ENCODE data around the gene SLC30A5.
"Not testable (repeated sequence)": the region's sequence is repeated elsewhere in the genome, so short reads cannot be mapped to it uniquely, and the experiment has no call there.

The SLC30A5 gene

GRCh38 chr5:69092969-69093368 is 845 bp upstream of the SLC30A5 start:
- no peak for DNase-seq (ENCODE audit: low read depth, low spot score)
- H3K4me3 ChIP-seq (ENCODE audit: low read length): no peak overlapping the region

DNA sequence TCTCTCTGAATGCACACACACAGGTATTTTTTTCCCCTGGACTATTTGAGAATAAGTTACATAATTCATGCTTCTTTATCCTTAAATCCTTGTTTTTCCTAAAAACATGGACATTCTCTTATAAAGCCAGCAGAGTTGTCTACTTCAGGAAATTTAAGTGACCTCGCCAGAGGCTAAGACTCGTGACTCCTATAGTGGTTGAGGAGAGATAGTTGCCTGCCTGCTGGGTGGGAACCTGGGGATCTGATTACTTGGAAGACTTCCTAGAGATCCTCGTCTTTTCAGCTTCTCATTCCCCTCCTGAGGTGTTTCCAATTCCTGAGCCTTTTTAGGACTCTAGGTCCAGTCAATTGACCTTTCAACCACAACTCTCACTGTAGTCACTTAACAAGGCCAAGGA is 5.5 kb downstream of the SLC30A5 start:
- no peak overlapping the region for H3K4me3 ChIP-seq (ENCODE audit: low read length)
- no peak for DNase-seq (ENCODE audit: low read depth, low spot score)

GRCh38 chr5:69103521-69103920 is 9.7 kb downstream of the SLC30A5 start:
- no peak for DNase-seq (ENCODE audit: low read depth, low spot score)
- H3K4me3 ChIP-seq (ENCODE audit: low read length): no peak overlapping the region

GRCh38 chr5:69105996-69106906 is 12.4 kb downstream of the SLC30A5 start:
- no peak overlapping the region for H3K4me3 ChIP-seq (ENCODE audit: low read length)
- no peak for DNase-seq (ENCODE audit: low read depth, low spot score)

- not testable (repeated sequence) for H3K4me3 ChIP-seq (ENCODE audit: low read length); DNase-seq (ENCODE audit: low read depth, low spot score)
Measured at GRCh38 chr5:69108367-69108766, 14.6 kb downstream of the SLC30A5 start.

DNA sequence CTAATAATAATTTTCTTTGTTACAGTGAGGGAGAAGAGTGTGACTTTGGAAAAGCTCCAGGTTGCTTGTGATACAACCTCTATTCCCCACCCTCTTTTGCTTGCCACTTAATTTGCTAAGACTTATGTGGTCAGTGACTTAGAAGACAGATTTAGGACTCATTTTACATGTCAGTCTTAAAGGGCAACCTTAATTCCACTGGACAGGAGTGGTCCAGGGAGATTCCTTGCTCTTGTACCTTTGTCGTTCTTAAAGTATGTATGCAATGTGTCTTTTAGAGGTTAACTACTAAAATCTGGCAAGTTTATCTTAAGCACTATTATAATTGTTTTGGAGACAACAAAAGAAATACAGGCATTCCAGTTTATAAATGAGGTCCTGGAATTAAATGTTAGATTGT is 20.0 kb downstream of the SLC30A5 start:
- H3K4me3 ChIP-seq (ENCODE audit: low read length): no peak overlapping the region
- no peak for DNase-seq (ENCODE audit: low read depth, low spot score)

DNA sequence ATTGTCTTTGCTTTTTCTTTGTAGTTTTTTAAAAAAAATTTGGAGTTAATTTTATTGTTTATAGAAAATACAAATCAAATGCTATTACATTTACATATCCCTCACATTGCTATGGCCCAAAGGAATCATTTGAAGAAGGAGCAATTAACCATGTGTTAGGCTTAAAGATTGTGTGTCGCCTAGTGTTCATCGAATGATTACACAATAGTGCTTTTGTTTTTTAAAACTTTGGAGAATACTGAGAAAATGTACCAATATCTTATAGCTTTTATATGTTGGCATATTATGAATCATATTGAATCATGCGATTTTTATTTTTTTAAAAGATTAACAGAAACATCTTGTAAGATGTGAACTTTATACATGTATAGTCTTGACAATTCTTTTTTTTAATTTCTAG is 21.7 kb downstream of the SLC30A5 start:
- no peak for DNase-seq (ENCODE audit: low read depth, low spot score)

GRCh38 chr5:69129413-69129812 is 35.6 kb downstream of the SLC30A5 start:
- no peak for DNase-seq (ENCODE audit: low read depth, low spot score)
- H3K4me3 ChIP-seq (ENCODE audit: low read length): no peak overlapping the region

More for the DNA sequence above, 21.7 kb downstream of the SLC30A5 start:
- no peak overlapping the region for H3K4me3 ChIP-seq (ENCODE audit: low read length)

DNA sequence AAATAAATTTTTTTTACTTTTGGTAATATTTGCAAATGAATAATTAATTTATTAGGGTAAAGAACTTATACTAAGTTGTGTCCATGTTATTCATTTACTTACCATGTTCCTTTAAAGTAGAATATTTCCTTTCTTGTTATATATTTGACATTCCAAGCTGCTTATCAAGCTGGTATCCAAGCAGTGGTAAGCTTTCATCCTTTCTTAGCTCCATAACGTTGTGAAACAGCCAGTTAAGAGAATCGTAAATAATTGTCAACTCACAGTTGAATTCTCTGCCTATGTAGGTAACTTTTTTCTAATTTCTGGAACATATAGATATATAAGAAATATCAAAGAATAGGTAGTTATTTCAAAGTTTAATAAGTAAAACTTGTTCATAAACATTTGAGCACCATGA is 36.4 kb downstream of the SLC30A5 start:
- DNase-seq (ENCODE audit: low read depth, low spot score): no peak
- H3K4me3 ChIP-seq (ENCODE audit: low read length): no peak overlapping the region

GRCh38 chr5:69131304-69131703 is 37.5 kb downstream of the SLC30A5 start:
- no peak for DNase-seq (ENCODE audit: low read depth, low spot score)
- H3K4me3 ChIP-seq (ENCODE audit: low read length): no peak overlapping the region

GRCh38 chr5:69134126-69134525 is 40.3 kb downstream of the SLC30A5 start:
- H3K4me3 ChIP-seq (ENCODE audit: low read length): no peak overlapping the region
- no peak for DNase-seq (ENCODE audit: low read depth, low spot score)

GRCh38 chr5:69136293-69136692 is 42.5 kb downstream of the SLC30A5 start:
- no peak for DNase-seq (ENCODE audit: low read depth, low spot score)
- no peak overlapping the region for H3K4me3 ChIP-seq (ENCODE audit: low read length)

DNA sequence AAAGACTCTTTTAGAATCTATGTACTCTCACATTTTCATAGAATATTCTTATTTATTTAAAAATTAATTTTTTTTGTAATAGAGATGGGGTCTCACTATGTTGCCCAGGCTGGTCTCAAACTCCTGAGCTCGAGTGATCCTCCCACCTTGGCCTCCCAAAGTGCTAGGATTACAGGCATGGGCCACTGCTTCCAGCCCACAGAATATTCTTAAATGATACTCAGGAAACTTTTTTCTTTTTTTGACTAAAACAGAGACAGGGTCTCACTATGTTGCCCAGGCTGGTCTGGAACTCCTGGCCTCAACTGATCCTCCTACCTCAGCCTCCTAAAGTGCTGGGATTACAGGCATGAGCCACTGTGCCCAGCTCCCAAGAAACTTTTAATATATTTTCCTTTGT is 43.4 kb downstream of the SLC30A5 start:
- not testable (repeated sequence) for H3K4me3 ChIP-seq (ENCODE audit: low read length); DNase-seq (ENCODE audit: low read depth, low spot score)

DNA sequence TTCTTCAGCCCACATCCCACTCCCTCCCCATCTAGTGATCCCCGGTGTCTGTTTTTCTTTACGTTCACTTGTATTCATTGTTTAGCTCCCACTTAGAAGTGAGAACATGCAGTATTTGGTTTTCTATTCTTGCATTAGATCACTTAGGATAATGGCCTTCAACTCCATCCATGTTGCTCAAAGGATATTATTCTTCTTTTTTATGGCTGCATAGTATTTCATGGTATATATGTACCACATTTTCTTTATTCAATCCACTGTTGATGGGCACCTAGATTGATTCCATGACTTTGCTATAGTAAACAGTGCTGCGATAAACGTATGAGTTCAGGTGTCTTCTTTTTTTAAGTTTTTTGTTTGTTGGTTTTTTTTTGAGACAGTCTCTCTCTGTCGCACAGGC is 44.0 kb downstream of the SLC30A5 start:
- no peak overlapping the region for H3K4me3 ChIP-seq (ENCODE audit: low read length)
- no peak for DNase-seq (ENCODE audit: low read depth, low spot score)

GRCh38 chr5:69138766-69139165 is 45.0 kb downstream of the SLC30A5 start:
- no peak for DNase-seq (ENCODE audit: low read depth, low spot score)

DNA sequence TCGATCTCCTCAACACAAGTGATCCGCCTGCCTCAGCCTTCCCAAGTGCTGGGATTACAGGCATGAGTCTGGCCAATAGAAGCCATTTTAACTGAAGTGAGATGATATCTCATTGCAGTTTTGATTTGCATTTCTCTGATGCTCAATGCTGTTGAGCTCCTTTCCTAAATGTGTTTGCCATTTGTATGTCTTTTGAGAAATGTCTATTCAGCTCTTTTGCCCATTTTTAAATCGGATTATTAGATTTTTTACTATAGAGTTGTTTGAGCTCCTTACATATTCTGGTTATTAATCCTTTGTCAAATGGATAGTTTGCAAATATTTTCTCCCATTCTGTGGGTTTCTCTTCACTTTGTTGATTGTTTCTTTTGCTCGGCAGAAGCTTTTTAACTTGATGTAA is 46.4 kb downstream of the SLC30A5 start:
- DNase-seq (ENCODE audit: low read depth, low spot score); H3K4me3 ChIP-seq (ENCODE audit: low read length): not testable (repeated sequence)

More at GRCh38 chr5:69138766-69139165, 45.0 kb downstream of the SLC30A5 start:
- H3K4me3 ChIP-seq (ENCODE audit: low read length): no peak overlapping the region

DNA sequence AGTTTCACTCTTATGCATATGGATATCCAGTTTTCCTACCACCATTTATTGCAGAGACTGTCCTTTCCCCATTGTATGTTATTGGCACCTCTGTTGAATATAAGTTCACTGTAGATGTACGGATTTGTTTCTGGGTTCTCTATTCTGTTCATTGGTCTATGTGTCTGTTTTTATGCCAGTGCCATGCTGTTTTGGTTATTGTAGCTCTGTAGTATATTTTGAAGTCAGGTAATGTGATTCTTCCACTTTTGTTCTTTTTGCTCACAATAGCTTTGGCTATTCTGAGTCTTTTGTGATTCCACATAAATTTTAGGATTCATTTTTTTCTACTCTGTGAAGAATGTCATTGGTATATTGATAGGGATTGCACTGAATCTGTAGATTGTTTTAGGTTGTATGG is 47.0 kb downstream of the SLC30A5 start:
- DNase-seq (ENCODE audit: low read depth, low spot score): no peak

GRCh38 chr5:69148576-69148975 is 54.8 kb downstream of the SLC30A5 start:
- not testable (repeated sequence) for DNase-seq (ENCODE audit: low read depth, low spot score); H3K4me3 ChIP-seq (ENCODE audit: low read length)

More for the DNA sequence above, 47.0 kb downstream of the SLC30A5 start:
- H3K4me3 ChIP-seq (ENCODE audit: low read length): no peak overlapping the region

- H3K4me3 ChIP-seq (ENCODE audit: low read length): no peak overlapping the region
- DNase-seq (ENCODE audit: low read depth, low spot score): no peak
Measured at GRCh38 chr5:69148981-69149675, 55.3 kb downstream of the SLC30A5 start.

DNA sequence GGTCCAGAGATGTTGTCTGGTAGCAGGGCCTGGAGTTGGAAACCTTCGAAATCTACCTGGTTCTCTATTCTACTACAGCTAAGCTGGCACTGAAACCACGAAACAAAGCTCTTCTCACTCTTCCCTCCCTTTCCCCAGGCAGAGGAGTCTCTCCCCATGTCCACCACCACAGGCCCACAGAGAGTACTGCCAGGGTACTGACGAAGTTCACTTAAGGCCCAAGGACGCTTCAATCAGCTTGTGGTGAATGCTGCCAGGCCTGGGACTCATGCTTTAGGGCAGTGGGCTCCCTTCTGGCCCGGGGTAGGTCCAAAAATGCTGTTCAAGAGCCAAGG is 55.8 kb downstream of the SLC30A5 start:
- H3K4me3 ChIP-seq (ENCODE audit: low read length): no peak overlapping the region
- DNase-seq (ENCODE audit: low read depth, low spot score): no peak
